Measurements from ENCODE around the gene PPP2R2C. TPM values are rescaled to one million over a fixed set of nuclear protein-coding genes. Genes with fewer than 3 reads are reported as not detected.

Gene PPP2R2C
- total RNA-seq, 1 experiment from 2014 or later, result 0.03 TPM

DNA sequence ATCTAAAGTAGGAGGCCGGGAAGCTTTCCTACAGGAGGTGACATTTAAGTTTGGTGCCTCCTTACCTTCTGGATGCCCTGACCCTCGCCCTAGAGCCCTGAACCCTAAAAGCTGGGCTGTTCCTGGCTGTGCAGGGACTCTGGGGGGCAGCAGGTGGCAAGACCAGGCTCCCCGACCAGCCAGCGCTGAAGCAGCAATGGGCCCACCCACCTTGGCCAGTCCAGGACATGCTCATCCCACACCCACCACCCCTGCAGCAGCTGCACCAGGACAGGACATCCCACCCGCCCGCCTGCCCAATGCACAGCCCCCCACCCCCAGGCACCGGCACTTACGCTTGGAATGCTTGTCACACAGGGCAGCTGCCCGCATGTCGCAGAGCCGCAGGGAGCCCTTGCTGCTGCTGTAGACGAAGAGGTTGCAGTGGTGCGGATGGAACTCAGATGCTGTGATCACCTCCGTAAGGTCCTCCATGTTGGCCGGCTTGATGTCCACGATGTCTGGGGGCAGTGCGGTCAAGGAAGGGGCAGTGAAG lies 124.8 kb downstream of the PPP2R2C start:
- no peak for DNase-seq (ENCODE audit: low spot score)

- DNase-seq (ENCODE audit: low spot score), result no peak
Observed at GRCh38 chr4:6346373-6347110, 125.9 kb downstream of the PPP2R2C start.

DNA sequence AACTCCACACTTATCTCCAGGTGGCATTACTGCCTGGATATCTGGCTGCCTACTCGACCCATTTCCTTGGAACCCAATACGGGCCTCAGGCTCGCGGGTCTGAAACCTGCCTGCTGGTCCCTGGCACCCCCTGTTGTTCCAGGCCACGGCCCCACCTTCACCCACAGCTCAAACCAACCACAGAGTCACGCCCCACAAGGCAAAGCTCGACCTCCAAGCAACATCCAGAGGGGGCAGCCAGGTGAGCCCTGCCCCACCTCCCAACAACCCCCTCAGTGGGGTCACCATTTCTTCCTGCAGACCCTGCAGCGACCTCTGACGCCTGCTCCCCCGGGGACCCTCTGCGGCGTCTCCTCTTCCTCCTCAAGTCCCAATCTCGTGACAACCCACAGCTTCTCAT lies 126.5 kb downstream of the PPP2R2C start:
- DNase-seq (ENCODE audit: low spot score), result no peak

DNA sequence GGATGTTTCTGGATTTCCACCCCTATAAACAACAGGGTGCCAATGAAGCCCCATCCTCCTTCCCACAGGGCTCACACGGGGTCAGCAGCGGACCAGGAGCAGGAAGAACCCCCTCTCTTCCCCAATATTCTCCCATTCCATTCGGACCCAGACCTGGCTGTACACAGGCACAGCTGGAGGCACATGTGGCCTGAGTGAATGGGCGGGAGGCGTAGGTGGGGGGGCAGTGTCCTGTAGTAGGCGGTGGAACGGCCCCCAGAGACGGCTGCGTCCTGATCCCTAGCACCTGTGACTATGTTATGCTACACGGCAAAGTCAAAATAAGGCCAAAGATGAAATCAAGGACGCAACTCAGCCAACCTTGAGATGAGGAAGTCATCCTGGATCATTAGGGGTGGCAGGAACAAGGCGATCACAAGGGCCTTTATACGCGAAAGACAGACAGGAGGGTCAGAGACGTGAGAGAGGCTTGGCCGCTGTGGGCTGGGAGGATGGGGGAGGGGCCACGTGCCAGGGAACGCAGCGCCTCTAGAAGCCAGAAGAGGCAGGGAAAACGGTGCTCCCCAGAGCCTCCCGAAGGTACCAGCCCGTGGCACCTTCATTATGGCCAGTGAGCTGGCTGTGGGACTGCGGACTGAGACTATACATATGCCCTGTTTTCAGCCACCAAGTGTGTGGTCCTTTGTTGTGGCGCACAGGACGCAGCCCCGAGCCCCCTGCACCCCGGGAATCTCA lies 127.2 kb downstream of the PPP2R2C start:
- DNase-seq (ENCODE audit: low spot score), result no peak

DNA sequence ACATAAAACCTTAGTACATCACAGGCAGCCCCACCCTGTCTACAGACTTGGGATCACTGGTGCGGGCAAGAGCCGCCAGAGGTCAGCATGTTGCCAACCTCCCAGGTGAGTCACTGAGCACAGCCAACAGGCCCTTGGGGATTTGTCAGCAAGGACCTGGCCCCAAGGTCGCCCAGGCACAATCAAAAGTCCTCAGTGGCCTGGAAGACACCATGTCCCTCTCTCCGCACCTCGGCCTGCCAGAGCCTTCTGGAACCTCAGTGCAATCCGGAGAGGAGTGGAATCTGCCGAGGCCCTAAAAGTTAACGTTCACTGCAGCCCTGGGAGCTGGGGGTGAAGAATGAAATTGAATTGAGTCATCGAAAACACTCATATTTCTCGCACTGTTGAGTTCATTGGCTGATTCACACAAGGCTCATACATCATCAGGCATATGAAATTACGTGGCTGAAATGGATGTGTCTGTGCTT lies 128.4 kb downstream of the PPP2R2C start:
- DNase-seq (ENCODE audit: low spot score), result peak; percentile 52

- DNase-seq (ENCODE audit: low spot score), result no peak
Observed at GRCh38 chr4:6342530-6343293, 129.7 kb downstream of the PPP2R2C start.

- DNase-seq (ENCODE audit: low spot score), result no peak
Observed at GRCh38 chr4:6341696-6342095, 130.7 kb downstream of the PPP2R2C start.

- no peak for DNase-seq (ENCODE audit: low spot score)
Observed at GRCh38 chr4:6340446-6341015, 131.9 kb downstream of the PPP2R2C start.

- DNase-seq (ENCODE audit: low spot score), result no peak
Observed at GRCh38 chr4:6339818-6340445, 132.5 kb downstream of the PPP2R2C start.

- DNase-seq (ENCODE audit: low spot score), result no peak
Observed at GRCh38 chr4:6338951-6339817, 133.2 kb downstream of the PPP2R2C start.

DNA sequence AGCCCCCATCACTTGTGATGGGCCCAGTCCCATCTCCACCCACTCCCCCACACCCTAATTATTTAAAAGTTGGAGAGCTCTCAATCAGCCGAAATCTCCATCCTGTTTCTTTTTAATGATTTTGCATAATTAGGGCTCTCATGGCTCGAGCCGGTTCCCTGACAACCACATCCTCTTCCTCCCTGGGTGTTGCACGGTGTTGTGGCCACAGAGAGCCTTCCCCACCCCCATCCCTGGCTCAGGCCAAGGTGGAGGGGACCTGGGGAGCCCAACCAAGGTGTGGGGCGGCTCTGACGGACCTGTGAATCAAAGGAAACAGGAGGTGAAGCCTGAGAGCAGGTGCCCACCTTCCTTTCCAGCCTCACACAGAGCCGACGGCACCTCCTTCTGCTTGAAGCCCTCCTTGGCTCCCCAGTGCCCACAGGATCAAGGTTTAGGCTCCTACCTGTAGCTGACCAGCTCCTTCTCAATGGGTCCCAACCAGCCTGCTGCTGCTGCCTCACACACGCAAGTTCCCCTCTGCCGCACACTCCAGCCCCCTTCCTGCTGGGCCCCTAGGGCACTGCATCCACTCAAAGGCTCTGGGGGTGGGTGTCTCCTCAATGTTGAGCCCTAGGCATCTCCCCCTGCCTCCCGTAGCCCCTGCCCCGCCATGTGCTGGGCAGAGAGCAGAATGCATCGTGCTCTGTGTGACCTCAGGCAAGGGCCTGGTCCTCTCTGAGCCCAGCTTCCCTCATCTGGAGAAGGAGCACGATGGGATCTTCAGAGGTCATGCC lies 134.1 kb downstream of the PPP2R2C start:
- no peak for DNase-seq (ENCODE audit: low spot score)

- DNase-seq (ENCODE audit: low spot score), result peak; percentile 27
Observed at GRCh38 chr4:6337331-6337935, 135.0 kb downstream of the PPP2R2C start.

DNA sequence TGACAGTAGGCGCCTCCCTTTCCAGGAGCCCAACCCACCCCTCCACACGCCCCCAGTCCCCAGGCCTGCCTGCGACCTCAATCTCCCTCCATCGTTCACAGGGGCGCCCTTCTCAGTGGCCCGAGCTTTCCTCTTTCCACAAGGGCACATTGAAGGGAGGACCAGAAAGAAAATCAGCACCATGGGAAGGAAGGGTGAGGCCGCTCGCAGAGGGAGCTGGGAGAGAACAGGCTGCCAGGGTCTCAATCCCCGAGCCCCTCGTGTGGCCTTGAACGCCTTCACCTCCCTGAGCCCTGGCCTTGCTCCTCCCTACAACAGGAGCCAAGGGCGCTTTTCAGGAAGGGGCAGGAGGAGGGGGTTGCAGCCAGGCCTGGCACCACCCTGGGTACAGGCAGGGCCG lies 136.2 kb downstream of the PPP2R2C start:
- no peak for DNase-seq (ENCODE audit: low spot score)

- no peak for DNase-seq (ENCODE audit: low spot score)
Observed at GRCh38 chr4:6335040-6335590, 137.3 kb downstream of the PPP2R2C start.

DNA sequence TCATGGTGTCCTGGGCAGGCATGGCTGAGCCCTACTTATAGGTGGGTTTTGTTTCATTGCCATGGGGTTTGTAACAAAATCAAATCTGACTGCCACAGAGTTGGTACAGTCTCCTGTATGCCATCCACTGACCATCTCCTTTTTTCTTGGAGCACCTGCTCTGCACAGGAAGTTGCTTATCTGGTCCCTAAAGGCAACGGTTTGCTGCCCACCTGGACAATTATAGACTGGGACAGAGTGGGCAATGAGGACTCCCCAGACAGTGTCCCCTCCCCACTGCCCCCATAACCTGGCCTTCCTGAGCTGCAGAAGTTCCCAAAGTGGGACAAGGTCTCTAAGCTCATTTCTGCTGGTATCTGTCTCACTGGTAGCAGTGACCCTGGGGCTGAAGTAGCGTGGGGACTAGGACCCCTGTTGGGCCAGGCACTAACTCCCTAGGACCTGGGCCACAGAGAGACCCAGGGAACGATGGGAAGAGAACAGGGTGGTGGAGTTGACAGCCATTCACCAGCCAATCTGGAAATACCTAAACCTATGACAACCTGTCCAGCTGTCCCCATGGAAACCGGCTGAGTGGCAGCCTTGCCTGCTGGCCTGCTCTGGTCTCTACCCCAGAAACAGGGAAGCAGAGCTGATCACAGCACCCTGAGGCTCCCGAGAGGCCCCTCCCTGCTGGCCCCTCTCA lies 138.1 kb downstream of the PPP2R2C start:
- no peak for DNase-seq (ENCODE audit: low spot score)

- DNase-seq (ENCODE audit: low spot score), result no peak
Observed at GRCh38 chr4:6333301-6334202, 138.9 kb downstream of the PPP2R2C start.

DNA sequence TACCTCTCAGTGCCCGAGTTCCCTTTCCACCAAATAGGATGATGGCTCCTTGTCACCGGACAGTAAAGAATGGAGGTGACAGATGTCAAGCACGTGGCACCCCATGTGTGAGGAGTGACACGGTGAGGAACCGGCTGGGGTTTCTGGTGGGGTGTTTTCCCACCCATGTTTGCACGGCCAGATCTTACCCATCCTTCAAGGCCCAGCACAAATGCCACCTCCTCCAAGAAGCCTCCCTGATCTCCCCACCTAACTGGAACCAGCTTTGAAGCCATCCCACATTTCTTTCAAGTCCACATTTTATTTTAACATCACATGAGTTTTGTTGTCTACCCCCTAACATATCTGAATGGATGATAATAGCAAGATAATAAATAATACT lies 139.8 kb downstream of the PPP2R2C start:
- no peak for DNase-seq (ENCODE audit: low spot score)
